Kidney (tissue), 14 donors: Measurements from ENCODE around the gene UBD. TPM values are rescaled to one million over a fixed set of nuclear protein-coding genes. Genes with fewer than 3 reads are reported as not detected.
A peak's percentile ranks its signal among the peaks of the same experiment; 100 is the strongest.

Experiments used
- DNase-seq, 5 donors: peaks; one replicate each; pipeline ENCODE4 v3.0.0-alpha.2; 2013 to 2020
- FAIRE-seq: peaks from 2 replicates; lab custom pipeline; 2012; peaks lifted over from hg19 to GRCh38; lab: Jason Lieb, UNC
- H3K27ac ChIP-seq, 2 donors: one replicate each; pipeline ENCODE4 v1.7.0; 2013; ENCODE audit warnings: low read depth in 2 of 2, low read length in 2 of 2, inconsistent platforms in 1 of 2
- H3K27me3 ChIP-seq: one replicate; pipeline ENCODE4 v1.7.1; 2013; ENCODE audit warnings: low read length, inconsistent platforms; ENCODE audit not compliant: control insufficient read depth, insufficient read depth
- H3K36me3 ChIP-seq, 3 donors: one replicate each; pipeline versions ENCODE4 v1.7.0 to v1.7.1; 2013; ENCODE audit warnings: low read length in 3 of 3, control low read depth in 1 of 3, inconsistent platforms in 1 of 3; ENCODE audit not compliant: insufficient read depth in 3 of 3, control insufficient read depth in 2 of 3
- H3K4me1 ChIP-seq, 3 donors: one replicate each; pipeline versions ENCODE4 v1.7.0 to v1.7.1; 2013; ENCODE audit warnings: low read length in 3 of 3, inconsistent platforms in 1 of 3, low read depth in 1 of 3; ENCODE audit not compliant: control insufficient read depth in 2 of 3, insufficient read depth in 2 of 3
- H3K4me3 ChIP-seq, 3 donors: one replicate each; pipeline versions ENCODE4 v1.7.0 to v1.8.1; 2013; ENCODE audit warnings: low read length in 3 of 3, control low read depth in 1 of 3, inconsistent platforms in 1 of 3
- H3K9ac ChIP-seq, 3 donors: one replicate each; pipeline versions ENCODE4 v1.7.0 to v1.7.1; 2013; ENCODE audit warnings: low read length in 3 of 3, control low read depth in 1 of 3, inconsistent platforms in 1 of 3
- H3K9me3 ChIP-seq, 3 donors: one replicate each; pipeline versions ENCODE4 v1.7.0 to v1.7.1; 2013; ENCODE audit warnings: low read length in 3 of 3, control low read depth in 1 of 3, inconsistent platforms in 1 of 3; ENCODE audit not compliant: control insufficient read depth in 2 of 3, insufficient read depth in 1 of 3
- CTCF ChIP-seq: IDR thresholded peaks from 3 replicates; pipeline ENCODE4 v1.5.1; 2012; ENCODE audit warnings: mild to moderate bottlenecking, moderate library complexity, borderline replicate concordance; ENCODE audit not compliant: insufficient read depth; ENCODE audit errors: extremely low read depth
- intact Hi-C: fragments of 100-400 bp; cut with DNase I; formaldehyde crosslinking; loops from one replicate; pipeline ENCODE4 v1.11.1; 2022
- polyA plus RNA-seq: library from polyadenylated mRNA; stranded (reverse); fragments of 350-450 nt; fragmentation: Illumina TruSeq; extraction: RNeasy Lipid Tissue Mini Kit (QIAGEN cat#74804); gene quantifications from one replicate; pipeline ENCODE4 v1.2.3, GENCODE V29; 2014; ENCODE audit warnings: low read depth, low replicate concordance; ENCODE audit not compliant: insufficient read depth
- total RNA-seq: library from RNA; stranded (reverse); fragmentation: NEBNext Ultra II Directional; extraction: Animal tissue kit (Norgen Biotek cat#: 25700); gene quantifications from one replicate; pipeline ENCODE4 v1.2.1, GENCODE V29; 2021
- donor health status: control.
- donor health status: control.
- donor health status: control.
- donor health status: control.
- donor health status: control.
- donor health status: DM: yes; HTN: yes; CAD: no.
- donor health status: Normal renal cell carcinoma (clear cell type).

The UBD gene
- total and polyA plus RNA-seq, 2 donors from 2014 or later, result 16.9 to 33.5 TPM

- intact Hi-C loops, result no loop called here
- Histone ChIP-seq H3K27me3 (no peaks in the 10 kb centered on the region), H3K27ac (no peak overlapping the region), H3K9ac (no peak overlapping the region), H3K36me3 (no peaks in the 10 kb centered on the region), H3K4me1 (no peaks in the 10 kb centered on the region), H3K4me3 (no peak overlapping the region), H3K9me3 (no peaks in the 10 kb centered on the region)
- no peak for FAIRE-seq
- no peak for TF ChIP-seq CTCF
- no peak for DNase-seq
Measured at GRCh38 chr6:29591677-29592076, 32.1 kb upstream of the UBD start.

GRCh38 chr6:29590218-29590808 lies 30.8 kb upstream of the UBD start:
- no peak for FAIRE-seq
- intact Hi-C loops, result no loop called here
- TF ChIP-seq CTCF, result no peak

GRCh38 chr6:29589423-29590048 lies 30.0 kb upstream of the UBD start:
- no peaks in the 10 kb centered on the region for H3K36me3 ChIP-seq
- DNase-seq (peak in 3 of 5 donors; percentile 32 to 68 (median 57)), FAIRE-seq (peak; percentile 35)
- H3K9ac ChIP-seq, result no peak overlapping the region
- no peaks in the 10 kb centered on the region for H3K9me3 ChIP-seq
- TF ChIP-seq CTCF, result peak; percentile 96
- H3K27me3 ChIP-seq, result no peaks in the 10 kb centered on the region
- no peaks in the 10 kb centered on the region for H3K4me1 ChIP-seq
- intact Hi-C loops, result no loop called here
- H3K27ac ChIP-seq, result no peak overlapping the region
- no peak overlapping the region for H3K4me3 ChIP-seq

More at GRCh38 chr6:29590218-29590808, 30.8 kb upstream of the UBD start:
- Histone ChIP-seq H3K27me3 (no peaks in the 10 kb centered on the region), H3K27ac (no peak overlapping the region), H3K36me3 (no peaks in the 10 kb centered on the region), H3K9ac (no peak overlapping the region), H3K4me1 (no peaks in the 10 kb centered on the region), H3K9me3 (no peaks in the 10 kb centered on the region), H3K4me3 (no peak overlapping the region)
- no peak for DNase-seq
